NCI-H446 (cell line): ENCODE measurements around the gene HEATR5A.
A peak's percentile ranks its signal among the peaks of the same experiment; 100 is the strongest.
"Not testable (repeated sequence)": the region's sequence is repeated elsewhere in the genome, so short reads cannot be mapped to it uniquely, and the experiment has no call there.

Source experiments
- DNase-seq, 2 experiments: peaks; one replicate each; lab custom pipeline; 2025; lab: John Stamatoyannopoulos, UW

Gene HEATR5A

DNA sequence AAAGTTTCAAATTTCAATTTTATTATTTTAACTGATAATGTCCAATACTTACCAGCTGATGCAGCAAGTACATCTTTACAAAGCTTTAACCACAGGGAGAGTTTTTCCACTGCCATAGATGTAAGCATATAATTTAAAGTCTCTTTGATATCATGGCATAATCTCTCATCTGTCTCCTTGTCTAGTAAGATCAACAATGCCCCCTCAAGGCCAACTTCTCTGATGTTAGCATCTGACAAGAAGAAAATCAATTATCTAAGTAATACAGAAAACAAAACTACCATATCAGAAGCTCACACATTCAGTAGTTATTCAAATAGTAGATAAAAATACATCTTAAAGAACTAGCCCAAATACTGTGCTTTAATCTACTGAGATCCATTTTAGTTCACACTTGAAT, 94.2 kb downstream of the HEATR5A start:
- no peak for DNase-seq

DNA sequence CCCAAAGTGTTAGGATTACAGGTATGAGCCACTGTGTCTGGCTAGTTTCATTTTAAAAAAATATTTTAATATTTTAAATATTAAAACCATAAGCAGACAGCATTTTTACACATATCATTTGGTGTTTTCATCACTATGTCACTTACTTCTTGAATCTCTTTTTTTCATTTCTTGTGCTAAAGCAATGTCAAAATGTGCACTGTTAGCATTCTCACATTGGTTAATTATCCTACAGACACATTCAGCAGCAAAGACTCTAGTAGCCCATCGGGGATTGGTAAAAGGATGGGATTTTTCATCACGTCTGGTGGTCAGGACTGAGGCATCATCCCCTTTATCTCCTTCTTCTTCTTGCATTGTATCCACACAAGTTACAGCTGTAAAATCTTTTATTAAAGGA, 96.9 kb downstream of the HEATR5A start:
- DNase-seq = no peak

DNA sequence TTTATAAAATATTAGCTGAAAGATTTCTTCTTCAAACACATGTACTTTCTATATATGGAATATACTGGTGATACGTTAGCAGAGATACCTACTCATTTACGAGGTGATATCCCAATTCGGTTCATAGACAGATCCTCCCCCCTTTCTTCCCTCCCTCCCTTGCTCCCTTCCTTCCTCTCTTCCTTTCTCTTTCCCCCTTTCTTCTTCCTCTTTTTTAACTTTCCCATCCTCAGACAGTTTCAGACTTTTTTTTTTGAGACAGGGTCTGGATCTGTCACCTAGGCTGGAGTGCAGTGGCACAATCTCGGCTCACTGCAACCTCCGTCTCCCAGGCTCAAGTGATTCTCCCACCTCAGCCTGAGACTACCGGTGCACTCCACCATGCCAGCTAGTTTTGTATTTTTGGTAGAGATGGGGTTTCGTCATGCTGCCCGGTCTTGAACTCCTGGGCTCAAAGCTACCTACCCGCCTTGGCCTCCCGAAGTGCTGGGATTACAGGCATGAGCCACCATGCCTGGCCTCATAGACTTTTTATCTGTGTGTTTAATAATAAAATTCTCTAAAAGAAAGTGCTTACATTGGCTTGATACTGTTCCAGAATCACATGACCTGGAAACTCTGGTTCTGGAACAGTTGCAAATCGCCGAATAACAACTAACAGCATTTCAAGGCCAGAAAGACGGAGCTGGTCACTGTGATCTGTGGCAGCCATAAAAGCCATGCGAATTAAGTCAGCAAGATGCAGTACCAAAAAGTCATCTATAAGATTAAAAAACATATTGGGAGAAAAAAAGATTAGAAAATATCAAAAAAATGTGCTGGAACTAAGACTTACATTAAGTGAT, 99.2 kb downstream of the HEATR5A start:
- no peak for DNase-seq

DNA sequence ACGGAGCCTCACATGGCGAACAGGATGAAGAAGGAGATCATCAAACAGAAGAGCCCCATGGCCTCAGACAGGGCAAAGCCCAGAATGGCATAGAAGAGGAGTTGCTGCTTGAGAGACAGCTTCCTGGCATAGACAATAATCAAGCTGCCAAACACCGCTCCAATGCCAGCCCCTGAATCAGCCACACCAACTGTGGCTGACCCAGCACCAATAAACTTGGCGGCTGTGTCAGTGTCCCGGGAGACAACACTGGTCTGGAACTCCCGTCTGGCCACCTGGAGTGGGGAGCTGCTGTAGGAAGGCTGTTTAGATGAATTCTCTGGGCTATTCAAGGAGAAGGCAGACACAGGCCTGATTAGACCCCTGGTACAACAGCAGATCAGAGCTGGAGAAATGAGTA, 100.1 kb downstream of the HEATR5A start:
- DNase-seq = peak; percentile 84 to 95

DNA sequence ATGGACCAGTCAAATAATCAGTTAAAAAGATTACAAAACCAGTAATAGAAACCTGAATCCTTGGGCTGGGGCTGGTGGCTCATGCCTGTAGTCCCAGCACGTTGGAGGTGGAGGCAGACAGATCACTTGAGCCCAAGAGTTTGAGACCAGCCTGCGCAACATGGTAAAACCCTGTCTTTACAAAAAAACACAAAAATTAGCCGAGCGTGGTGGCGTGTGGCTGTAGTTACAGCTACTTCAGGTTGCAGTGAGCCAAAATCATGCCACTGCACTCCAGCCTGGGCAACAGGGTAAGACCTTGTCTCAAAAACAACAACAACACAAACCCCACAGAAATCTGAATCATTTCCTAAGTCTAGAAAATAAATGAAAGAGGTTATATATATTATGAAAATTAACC, 100.6 kb downstream of the HEATR5A start:
- no peak for DNase-seq

DNA sequence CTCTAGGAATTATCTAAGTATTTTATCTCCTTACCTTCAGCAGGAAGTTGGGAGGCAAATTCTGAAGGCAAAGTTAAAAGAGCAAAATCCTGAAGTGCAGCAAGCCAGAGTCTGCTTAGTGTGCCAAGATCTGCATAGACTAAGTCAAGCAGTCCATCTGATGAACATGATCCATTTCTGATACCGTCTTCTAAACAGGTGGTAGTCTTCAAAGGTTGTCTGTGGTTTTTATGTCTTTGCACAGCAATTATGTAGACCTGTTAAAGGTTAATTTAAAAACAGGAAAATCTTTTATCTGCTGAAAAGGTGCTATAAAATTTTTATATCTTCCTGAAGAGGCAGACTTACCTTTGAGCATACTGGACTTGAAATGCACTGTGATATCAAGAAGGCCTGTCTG, 107.4 kb downstream of the HEATR5A start:
- DNase-seq = no peak

DNA sequence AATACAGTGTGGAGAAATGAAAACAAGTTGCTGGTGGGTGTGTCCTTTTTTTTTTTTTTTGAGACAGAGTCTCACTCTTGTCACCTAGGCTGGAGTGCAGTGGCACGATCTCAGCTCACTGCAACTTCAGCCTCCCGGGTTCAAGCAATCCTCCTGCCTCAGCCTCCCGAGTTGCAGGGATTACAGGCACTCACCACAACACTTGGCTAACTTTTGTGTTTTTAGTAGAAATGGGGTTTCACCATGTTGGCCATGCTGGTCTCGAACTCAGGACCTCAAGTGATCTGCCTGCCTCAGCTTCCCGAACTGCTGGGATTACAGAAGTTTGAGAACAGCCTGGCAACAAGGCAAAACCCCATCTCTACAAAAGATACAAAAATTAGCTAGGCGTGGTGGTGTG, 108.0 kb downstream of the HEATR5A start:
- DNase-seq = not testable (repeated sequence)

DNA sequence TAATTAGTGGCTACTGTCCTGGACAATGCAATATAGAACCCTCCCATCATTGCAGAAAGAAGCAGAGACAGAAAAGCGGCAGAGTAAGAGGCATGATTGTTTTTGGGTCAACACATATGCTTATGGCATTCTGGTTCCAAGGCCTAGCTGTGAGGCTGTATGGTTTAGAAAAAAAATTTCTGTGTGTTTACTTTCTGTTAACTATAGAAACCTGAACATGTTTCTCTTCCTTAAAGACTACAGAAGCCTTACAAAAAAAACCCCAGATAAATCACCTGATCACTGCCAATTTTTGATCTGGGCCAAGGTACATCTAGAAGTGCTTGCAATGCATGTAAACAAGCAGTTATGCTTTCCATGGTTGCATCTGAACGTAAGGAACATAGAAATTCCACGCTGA, 112.7 kb downstream of the HEATR5A start:
- no peak for DNase-seq

DNA sequence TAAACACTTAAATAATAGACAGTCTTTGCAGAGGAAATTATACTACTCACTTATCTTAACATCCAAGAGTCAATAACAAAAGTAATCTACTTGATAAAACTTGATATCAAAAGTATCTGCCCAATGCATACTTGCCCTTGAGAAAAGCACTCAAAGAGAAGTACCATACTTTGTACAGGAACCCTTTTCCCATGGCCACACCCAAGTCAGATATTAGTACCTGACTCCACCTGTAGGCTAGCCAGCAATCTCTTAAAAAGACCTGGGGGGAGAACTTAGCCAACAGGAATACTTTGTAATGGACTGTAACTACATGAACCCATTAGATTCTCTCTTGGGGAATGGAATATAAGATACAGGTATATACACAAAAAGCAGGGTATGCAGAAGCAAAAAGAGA, 113.2 kb downstream of the HEATR5A start:
- DNase-seq = no peak

DNA sequence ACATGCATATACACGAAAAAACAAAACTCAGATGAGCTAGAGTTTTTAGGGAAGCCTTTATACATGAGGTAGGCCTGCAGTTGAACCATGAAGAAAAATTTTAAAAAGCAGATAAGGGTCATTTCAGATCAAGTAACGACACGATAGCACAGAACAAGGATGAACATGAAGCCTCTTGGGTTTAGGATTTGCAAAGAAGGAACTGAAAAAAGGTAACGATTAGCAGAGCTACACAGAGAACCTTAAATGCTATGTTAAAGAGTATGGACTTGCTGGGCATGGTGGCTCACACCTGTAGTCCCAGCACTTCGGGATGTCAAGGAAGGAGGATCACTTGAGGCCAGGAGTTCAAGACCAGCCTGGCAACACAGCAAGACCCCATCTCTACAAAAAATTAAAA, 116.7 kb downstream of the HEATR5A start:
- DNase-seq = no peak

DNA sequence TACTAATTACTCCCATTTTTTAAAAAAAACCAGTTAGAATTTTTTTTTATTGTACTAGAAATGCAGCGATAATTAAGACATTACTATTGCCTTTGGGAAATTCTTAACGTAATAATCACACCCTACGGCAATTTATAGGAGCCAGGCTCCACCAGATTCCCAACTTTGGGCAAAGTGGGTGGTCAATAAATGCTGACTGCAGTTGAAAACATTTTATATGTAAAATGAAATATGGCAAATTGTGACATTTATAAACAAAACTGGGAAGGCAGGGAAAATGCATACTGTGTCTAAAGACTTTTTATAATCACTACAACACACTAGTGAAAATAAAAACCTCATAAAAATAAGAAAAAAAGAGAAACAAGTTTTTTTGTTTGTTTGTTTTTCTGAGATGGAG, 119.5 kb downstream of the HEATR5A start:
- no peak for DNase-seq

DNA sequence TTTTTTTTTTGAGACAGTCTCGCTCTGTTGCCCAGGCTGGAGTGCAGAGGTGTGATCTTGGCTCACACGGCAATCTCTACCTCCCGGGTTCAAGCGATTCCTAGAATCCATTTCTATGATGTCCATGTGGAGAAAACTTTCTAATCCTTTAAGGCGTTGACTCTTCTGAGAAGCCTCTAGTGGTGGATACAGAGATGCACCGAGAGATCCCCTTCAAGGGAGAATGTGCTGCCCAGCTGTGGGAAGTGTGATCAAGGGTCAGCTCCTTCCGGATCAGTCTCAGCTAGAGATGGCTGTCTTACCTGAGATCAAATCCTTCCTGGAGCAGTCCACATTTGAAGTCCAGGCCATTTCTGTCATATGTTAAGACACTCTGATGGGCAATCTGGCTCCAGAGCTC, 120.1 kb downstream of the HEATR5A start:
- DNase-seq = no peak

DNA sequence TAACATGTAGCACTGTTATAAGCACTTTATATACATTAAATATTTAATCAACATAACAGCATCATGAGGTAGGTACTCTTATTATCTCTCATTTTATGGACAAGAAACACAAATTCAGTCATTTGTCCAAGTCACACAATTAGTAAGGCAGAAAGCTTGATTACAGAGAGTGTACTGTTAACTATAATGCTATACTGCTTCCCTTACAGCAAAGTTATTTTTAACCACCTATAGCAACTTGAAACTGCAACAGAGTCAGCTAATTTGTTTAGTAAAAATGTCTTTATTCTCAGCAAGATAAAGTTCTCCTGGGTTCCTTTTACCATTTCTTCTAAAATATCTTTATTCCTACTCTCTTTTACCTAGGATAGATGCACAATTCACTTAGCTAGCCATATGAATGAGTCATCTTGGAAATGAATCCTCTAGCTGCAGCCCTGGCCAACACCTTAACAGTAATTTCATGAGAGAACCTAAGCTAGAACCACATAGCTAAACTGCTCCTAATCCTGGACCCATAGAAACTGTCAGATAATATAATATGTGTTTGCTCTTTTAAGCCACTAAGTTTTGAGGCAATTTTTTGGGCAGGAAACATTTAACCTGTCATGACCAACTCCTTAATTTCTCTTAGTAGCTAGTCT, 122.5 kb downstream of the HEATR5A start:
- no peak for DNase-seq

DNA sequence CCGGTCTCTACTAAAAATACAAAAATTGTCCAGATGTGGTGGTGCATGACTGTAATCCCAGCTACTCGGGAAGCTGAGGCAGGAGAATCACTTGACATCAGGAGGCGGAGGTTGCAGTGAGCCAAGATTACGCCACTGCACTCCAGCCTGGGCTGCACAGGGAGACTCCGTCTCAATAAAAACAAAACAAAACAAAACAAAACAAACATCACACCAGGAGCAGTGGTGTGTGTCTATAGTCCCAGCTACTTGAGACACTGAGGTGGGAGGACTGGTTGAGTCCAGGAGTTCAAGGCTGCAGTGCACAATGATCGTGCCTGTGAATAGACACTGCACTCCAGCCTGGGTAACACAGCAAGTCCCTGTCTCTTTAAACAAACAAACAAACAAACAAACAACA, 123.2 kb downstream of the HEATR5A start:
- DNase-seq = no peak

DNA sequence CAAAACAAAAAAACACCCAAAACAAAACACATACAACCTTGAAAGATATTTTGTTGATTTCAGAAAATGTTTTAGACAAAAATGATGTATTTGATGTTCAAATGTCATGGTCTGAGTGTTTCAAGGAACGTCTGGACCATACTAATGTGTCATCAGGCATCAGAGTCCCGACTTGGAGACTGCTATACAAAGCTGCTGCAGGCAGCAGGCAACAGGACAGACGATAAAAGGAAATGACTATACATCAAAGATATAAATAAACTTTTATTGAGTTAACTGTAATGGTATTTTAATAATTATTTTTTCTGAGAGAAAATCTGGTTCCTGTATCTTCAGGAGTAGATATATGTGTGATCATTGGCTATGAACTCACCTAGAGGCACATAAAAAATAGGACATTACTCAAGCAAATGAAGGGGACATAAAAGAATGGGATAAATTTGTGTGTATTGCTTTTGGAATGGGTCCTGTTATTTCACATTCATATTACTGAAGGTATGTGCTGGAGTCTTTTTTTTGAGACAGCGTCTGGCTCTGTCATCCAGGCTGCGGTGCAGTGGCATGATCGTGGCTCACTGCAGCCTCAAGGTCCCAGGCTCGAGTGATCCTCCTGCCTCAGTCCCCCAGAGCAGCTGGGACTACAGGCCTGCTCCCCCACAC, 125.5 kb downstream of the HEATR5A start:
- no peak for DNase-seq

DNA sequence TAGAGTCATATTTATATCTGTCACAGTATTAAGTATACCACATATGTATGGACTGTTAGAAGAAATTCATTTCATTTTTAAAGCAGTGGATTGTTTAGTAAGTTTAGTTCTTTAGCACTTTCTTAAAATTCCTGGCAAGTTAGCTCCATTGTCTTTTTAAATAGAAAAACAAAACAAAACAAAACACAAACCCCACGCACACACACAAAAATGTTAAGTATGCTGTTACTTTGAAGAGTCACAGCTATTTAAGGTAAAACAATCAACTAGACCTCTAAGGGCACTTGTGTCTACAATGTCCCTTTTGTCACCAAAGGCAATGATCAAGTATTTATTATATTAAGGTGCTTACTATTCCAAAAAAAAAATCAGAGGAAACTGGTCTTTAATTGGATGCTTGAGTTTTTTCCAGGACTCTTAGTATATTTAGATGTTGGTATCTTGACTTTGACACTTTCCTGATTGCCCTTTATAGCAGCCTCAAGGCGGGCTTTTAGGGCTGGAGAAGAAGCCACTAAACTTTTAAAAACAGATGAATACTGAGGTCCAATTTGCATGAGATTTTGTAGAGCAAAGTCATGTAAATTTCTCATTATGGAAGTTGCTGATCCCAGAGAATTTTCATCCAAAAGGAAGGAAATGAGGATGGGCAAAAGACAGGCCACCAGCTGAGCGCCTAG, 127.3 kb downstream of the HEATR5A start:
- no peak for DNase-seq

DNA sequence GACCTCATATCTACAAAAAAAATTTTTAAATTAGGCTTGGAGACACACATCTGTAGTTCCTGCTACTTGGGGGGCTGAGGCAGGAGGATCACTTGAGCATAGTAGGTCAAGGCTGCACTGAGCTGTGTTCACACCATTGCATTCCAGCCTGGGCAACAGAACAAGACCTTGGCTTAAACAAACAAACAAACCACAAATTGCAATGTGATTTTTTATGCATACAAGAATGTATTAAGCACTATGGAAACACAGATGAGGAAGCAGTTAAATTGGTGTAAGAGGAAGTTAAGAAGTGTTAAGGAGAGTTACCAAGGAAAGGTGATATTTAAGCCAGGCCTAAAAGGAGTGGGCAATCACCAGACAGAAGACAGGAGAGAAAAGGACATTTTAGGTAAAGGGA, 129.1 kb downstream of the HEATR5A start:
- DNase-seq = no peak

DNA sequence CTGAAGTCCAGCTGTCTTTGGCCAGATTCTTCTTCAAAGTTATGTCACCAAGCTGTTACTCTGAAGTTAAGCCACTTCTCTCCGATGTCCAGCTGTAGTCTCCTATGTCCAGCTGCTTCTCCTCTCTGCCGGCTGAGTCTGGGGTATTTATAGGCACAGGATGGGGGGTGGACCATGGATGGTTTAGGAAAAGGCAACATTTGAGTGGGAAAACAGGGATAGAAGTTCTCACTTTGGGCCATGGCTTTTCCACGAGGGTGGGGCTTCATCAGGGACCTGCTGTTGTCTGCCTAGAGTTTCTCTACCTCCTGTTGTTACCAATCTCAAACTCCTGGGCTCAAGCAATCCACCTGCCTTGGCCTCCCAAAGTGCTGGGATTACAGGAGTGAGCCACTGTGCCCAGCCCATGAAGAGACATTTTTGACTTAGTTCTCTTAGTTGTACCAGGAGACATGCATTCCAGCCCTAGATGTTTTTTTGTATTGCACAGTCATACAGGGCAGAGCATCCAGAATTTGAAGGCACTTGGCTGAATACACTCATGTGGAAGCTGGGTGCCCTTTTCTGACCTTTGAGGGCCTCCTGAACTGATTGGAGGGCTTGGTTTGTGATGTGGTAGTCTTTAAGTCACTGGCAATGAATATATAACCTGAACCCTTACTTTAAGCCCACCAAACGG, 132.9 kb downstream of the HEATR5A start:
- no peak for DNase-seq

DNA sequence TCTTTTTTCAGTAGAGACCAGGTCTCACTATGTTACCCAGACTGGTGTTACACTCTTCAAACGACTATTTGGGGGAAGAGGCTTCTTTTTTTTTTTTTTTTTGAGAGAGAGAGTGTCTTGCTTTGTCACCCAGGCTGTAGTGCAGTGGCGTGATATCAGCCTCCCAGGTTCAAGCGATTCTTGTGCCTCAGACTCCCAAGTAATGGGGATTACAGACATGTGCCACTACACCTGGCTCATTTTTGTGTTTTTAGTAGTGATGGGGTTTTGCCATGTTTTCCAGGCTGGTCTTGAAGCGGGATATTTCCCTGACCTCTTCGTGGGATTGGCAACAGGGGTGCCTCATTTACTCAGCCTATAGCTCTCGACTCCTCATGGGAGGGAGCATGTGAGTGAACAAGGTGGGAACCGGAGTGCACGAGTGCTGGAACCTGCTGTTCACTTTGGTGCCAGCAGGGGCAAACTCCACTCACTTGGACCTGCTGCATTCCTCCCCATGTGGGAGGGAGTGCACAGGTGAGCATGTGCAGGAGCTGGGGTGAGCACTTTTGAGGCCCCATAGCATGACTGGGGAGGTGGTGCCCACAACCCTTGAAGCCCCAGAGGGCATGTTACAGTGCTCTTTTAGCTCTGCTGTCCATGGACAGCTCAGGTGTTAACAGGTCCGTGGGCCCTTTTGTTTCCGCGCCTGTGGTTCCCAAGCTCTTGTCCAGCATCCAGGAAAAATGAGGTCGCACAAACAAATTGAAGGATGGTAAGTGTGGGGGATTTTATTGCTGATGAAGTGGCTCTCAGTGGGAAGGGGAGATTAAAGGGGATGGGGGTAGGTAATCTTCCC, 133.7 kb downstream of the HEATR5A start:
- no peak for DNase-seq

DNA sequence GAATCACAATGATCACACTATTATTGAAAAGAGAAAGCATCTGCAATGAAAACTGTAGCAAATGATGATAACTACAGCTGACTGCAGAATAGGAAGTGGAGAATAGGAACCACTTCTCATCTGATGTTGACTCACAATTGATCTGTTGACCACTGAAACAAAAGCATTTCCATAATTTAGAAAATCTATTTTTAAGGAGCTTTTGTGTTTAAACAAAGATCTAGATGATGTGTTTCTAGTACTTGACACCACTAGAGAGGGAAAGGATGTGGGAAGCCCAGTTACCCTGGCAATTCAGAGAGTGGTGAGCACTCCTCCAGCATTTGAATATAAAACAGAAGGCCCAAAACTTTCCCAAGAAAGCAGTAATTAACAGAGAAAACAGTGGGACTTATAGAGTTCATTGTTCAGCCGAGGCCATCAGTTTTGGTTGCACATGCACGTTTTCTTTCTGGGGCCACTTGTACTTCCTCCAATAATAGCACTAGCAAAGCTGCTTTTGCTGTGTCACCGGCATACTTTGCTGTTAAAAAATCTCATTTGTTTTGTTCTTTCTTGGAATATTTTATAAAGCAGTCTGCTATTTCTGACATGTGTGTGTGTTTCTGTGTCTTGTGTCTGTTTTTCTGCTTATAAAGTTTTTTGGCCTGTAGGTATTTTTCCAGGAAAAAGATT, 136.6 kb downstream of the HEATR5A start:
- DNase-seq = no peak

DNA sequence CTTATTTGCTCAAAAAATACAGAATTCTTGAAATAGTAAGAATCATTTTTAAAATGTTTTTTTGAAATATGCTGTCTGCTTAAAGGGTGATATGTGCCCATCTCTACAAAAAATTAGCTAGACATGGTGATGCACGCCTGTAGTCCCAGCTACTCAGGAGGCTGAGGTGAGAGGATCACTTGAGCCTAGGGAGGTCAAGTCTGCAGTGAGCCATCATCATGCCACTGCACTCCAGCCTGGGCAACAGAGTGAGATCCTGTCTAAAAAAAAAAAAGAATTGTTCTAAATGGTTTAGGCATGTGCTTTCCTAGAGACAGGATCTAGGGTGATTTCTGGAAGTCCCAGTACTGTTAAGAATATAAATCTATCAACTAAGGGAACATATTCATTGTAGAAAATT, 137.2 kb downstream of the HEATR5A start:
- DNase-seq = no peak
